NK-92 treated with Interleukin-12 subunit alpha and Interleukin-12 subunit beta, amount 100 ng/mL, for 24 hours (cell line): Measurements from ENCODE around the gene SLC22A13.
"Not testable (repeated sequence)": the region's sequence is repeated elsewhere in the genome, so short reads cannot be mapped to it uniquely, and the experiment has no call there.

Experiments
- DNase-seq: peaks from one replicate; lab custom pipeline; 2025; lab: John Stamatoyannopoulos, UW

SLC22A13 gene, protein sequence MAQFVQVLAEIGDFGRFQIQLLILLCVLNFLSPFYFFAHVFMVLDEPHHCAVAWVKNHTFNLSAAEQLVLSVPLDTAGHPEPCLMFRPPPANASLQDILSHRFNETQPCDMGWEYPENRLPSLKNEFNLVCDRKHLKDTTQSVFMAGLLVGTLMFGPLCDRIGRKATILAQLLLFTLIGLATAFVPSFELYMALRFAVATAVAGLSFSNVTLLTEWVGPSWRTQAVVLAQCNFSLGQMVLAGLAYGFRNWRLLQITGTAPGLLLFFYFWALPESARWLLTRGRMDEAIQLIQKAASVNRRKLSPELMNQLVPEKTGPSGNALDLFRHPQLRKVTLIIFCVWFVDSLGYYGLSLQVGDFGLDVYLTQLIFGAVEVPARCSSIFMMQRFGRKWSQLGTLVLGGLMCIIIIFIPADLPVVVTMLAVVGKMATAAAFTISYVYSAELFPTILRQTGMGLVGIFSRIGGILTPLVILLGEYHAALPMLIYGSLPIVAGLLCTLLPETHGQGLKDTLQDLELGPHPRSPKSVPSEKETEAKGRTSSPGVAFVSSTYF

DNA sequence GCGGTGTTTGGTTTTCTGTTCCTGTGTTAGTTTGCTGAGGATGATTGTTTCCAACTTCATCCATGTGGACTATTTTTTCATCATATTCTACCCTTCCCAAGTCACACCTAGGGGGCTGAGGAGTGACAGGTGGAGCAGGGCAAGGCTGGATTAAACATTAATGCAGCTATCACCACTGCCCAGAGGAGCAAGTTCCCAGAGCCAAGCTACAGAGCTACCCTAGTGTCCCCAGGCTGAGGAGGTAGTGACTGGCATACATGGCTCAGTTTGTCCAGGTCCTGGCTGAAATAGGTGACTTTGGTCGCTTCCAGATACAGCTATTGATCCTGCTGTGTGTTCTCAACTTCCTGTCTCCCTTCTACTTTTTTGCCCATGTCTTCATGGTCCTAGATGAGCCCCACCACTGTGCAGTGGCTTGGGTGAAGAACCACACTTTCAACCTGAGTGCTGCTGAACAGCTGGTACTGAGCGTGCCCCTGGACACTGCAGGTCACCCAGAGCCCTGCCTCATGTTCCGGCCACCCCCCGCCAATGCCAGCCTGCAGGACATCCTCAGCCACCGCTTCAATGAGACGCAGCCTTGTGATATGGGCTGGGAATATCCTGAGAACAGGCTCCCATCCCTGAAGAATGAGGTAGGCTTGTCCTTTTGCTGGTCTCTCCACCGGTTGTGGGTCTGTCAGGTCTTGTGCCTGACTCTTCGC is at the start of gene SLC22A13:
Gene SLC22A13, plus strand, starts transcription at position 209 of the 704 bp plus-strand sequence. Its CDS starts 49 bp downstream, at position 258.
- no peak for DNase-seq

DNA sequence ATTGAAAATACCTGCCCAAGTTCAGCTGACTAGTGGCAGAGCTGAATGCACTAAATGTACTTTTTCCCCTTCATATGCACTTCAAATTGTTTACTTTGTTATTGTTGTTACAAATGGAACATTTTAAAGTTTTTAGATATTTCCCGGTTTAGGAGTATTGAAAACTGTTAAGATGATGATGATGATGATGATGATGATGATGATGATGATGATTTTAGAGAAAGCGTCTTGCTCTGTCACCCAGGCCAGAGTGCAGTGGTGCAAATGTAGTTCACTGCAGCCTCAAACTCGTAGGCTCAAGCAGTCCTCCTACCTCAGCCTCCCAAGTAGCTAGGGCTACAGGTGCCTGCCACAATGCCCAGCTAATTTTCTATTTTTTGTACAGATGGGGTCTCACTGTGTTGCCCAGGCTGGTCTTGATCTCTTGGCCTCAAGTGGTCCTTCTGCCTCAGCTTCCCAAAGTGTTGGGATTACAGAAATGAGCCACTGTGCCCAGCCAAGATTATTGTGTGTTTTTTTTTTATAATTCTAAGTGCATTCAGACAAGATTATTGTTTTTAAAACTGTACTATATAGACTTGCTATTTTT is 45.9 kb upstream of the SLC22A13 start:
- DNase-seq, result no peak

DNA sequence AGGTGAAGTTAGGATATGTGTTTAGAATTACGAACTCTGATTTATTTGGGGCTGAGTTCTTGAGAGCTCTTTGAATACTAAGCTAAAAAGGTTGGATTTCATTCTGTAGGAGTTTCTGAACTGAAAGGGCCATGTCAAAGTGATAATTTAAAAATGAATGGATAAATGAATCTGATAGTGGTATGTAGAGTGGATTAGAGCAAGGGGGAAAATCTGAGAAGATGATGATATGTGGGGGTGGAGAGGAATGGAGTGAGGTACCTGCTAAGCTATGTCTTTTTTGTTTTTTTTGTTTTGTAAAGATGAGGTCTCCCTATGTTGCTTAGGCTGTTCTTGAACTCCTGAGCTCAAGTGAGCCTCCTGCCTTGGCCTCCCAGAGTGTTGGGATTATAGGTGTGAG is 44.6 kb upstream of the SLC22A13 start:
- no peak for DNase-seq

DNA sequence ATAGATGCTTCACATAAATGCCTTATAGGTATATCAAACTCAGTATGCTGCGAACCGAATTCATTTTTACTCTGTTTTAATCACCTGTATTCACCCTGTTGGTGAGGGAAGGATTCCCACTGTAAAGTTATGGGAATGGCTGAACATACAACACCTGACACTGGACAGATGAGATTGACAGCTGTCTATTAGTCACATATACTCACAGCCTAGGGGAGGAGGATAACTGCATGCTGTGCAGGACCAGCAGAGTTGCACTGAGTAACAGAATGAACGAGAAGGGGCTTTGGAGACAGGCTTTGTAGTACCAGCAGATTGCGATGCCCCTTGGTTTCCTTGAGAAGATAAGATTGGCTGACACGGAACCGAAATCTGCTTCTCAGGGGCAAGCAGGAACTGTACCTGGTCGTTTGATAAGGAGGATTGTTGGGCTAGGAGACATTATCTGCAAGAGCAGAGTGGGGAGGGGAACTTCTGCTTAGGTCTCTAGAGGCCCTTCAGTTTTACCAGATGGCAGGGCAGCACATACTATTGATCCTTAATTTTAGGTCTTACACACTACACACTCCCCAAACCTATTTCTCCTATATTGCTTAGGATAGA is 43.5 kb upstream of the SLC22A13 start:
- DNase-seq, result no peak

DNA sequence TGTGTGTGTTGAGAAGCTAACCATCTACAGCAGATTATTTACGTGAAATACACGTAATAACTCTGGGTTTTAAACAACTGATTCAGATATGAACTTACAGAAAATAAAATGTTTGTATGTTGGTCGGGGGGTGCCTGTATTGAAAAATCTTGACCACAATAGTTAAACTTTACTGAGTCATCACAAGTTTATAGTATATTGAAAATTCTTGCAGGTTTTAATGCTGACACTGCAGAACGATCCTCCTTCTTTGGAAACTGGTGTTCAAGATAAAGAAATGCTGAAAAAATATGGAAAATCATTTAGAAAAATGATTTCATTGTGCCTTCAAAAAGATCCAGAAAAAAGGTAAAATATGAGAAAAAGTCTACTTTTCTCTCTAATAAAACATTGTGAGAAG is 41.3 kb upstream of the SLC22A13 start:
- DNase-seq, result no peak

DNA sequence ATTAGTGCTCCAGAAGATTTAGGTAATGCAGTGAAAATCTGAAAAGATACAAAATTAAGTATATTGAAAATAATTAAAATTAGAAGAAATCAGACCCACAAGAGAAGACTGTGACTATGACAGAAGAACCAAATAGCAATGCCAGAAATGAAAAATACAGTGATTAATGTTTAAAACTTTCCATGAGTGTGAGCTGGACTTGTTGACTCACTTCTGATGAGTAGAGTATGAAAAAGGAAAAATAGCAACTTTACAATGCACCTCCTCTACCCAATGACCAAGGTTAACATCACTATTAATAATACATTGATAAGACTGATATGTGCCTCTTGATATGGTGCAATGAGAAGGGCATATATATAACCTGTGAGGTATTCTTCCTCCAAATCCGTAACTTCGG is 39.3 kb upstream of the SLC22A13 start:
- no peak for DNase-seq

DNA sequence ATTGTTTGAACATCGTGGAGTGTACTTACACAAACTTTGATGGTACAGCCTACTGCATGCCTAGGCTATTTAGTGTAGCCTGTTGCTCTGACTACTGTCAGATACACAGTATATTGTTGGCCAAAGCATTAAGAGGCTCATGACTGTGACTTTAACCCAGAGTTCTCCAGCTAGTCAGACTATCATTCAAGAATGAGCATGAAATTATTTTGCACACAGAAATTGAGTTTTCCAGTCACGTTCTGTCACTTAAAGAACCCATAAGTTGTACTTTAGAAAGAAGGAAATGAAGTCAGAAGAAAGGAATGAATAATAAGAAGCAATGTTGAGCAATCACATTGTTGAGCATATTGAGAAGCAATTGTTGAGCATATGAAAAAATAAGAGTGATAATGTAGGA is 37.6 kb upstream of the SLC22A13 start:
- DNase-seq, result no peak

DNA sequence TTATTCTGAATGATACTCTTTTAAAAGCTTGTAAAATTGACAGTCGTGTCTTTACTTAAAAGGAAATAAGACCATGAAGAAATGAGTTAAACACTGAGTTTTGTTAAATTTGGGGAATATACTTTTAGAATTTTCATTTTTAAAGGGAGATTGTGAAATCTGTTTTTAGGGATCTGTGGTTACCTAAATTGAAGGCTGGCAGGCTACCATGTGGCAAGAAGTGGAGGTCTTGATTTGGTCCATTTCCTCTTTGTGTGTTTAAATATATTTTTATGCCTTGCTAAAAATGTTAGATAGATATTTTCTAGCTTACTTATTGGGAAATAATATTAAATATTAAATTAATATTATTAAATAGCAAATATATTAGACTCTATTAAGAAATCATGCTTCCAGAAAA is 36.6 kb upstream of the SLC22A13 start:
- no peak for DNase-seq

DNA sequence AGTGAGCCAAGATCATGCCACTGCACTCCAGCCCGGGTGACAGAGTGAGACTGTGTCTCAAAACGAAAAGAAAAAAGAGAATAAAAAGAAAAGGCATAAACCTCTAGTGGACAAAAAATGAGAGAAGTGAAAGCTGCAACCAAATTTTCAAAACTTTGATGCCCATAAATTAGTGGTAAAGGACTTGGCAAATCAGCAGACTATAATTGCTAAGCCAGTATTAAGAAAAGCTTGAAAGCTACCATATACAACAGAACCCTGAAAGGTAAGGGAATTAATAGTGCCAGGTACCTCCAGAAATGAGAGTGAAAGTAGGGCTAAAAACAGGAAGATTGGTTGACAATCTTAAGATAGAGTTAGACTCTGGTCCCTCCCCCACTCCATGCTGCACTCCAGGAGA is 32.9 kb upstream of the SLC22A13 start:
- no peak for DNase-seq

DNA sequence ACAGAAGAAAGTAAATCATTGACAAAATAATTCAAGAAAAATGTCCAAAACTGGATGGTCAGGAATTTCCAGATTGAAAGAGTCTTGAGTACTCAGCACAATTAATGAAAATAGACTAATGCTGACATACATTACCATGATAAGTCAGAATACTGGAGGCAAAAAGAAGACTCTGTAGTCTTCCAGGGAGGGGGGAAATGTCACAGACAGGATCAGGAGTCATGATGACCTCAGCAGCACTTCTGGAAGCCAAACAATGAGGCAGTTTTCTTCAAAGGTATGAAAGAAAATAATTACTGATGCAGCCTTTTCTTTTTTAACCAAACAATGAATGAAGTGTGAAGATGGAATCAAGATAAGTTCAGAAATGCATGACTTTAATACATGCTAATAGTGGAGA is 30.1 kb upstream of the SLC22A13 start:
- DNase-seq, result no peak

DNA sequence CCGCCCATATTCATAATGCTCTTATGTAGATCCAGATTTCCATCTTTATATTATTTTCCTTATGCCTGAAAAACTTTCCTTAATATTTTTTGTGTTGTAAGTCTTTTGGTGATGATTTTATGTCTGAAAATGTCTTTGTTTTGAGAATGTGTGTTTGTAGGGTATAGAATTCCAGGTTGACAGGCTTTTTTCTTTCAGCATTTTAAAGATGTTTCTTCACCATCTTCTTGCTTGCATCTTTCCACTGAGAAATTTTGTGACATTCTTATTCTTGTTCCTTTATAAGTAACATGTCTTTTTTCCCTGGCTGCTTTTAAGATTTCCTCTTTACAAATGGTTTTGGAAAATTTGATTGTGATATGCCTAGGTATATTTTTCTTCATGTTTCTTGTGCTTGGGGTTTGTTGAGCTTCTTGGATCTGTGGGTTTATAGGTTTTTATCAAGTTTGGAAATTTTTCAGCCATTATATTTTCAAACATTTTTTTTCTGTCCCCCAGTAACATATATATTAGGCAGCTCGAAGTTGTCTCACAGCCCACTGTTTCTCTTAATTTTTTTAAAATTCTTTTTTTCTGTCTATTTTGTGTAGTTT is 27.1 kb upstream of the SLC22A13 start:
- DNase-seq, result no peak

DNA sequence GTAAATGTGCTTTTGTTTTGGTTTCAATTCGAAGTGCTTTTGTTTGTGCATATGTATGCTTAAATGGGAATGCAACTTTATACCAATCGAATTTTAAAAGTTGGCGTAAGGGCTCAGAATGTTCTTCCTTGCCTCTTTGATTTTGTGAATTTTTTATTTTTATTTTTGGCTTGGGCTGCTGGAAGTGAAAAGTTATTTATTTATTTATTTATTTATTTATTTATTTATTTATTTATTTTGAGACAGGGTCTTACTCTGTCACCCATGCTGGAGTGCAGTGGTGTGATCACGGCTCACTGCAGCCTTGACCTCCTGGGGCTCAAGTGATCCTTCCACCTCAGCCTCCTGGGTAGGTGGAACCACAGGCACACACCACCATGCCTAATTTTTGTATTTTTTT is 22.8 kb upstream of the SLC22A13 start:
- not testable (repeated sequence) for DNase-seq

DNA sequence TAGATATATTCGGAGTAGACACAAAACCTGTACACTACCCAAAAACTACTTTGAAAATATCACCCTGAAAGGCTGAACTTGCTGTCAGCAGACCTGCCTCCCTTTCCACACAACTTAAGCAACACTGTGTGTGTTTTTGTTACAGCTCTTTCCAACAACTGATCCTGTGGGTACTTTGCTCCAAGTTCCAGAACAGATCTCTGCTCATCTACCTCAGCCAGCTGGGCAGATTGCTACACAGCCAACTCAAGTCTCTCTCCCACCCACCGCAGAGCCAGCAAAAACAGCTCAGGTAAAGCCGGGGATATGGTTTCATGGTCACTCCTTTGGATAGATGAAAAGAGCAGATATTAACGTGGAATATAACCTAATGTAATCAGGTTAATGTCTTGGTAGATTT is 19.7 kb upstream of the SLC22A13 start:
- DNase-seq, result no peak

DNA sequence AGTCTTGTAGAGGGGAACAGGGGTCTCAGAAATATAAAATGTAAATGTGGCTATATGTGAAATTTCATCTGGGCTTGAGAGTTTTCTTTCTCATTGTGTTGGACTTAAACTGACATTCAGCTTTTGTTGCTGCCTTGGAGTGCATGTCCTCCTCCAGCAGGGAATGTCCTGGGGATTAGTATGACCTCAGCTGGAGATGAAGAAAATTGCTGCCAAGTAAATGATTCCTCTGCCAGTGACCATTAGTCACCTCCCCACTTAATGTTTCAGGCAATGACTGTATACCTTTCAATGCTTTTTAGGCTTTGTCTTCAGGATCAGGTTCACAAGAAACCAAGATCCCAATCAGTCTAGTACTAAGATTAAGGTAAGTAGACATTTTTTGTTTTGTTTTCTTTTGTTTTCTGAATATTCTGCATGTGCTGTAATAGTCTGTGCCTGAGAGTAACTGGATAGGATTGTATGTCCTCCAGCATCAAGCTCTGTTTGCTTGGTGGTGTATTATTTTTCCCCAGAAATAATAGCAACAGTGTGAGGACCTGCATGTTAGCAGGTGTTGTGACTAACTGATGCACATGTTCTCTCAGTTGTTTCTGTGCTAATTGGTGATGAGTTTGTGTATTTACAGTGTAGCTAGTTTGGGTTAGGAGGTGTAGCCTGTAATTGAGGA is 18.1 kb upstream of the SLC22A13 start:
- no peak for DNase-seq

DNA sequence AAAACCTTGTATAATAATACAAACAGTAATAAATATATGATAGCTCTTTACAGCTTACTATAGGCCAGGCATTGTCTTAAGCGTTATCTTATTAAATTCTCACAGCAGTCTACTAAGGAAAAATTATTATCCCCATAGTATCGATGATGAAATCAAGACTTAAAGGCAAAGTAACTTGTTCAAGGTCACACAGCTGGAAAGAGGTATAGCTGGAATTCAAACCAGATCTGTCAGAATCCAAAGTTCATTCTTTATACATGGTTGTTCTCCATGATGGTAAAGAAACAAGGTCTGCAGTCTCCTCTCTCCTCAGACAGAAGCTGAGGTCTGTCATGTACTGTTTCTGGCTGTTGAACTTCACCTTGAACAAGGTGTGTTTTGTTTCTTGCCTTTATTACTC is 15.4 kb upstream of the SLC22A13 start:
- no peak for DNase-seq

DNA sequence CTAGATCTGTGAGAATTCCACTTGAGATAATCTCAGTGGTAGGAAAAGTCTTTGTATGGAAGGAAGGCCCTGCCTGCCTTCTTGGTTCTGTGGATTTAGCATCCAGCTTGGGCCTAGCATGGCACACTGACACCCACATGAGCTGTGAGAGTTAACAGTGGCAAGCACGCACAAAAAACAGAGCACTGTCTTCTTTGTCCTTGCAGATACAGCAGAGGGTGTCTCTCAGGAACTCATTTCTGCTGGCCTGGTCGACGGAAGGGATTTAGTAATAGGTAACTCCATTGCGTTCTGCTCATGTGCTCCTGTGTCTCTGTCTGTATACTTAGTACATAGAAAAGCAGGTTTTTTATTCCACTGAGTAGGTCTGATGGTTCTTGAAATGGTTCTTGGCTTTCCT is 14.4 kb upstream of the SLC22A13 start:
- no peak for DNase-seq

DNA sequence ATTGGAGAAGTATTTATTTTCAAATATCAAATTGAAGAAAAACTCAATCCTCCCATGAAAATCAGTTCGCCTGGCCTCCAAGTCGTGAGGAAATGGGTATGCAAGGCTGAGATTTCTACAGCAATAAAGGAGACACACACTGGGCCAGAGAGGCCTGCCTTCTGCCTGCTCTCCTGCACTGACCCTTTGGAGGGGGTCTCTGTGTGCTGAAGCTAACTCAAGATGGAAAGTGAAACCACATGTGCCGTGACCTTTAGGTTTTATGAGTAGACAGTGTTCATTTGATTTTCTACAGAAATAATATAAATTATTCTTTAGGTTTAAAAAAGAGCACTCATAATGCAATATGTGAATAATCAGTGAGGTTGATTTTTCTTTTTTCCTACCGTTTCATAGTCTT is 11.9 kb upstream of the SLC22A13 start:
- no peak for DNase-seq

DNA sequence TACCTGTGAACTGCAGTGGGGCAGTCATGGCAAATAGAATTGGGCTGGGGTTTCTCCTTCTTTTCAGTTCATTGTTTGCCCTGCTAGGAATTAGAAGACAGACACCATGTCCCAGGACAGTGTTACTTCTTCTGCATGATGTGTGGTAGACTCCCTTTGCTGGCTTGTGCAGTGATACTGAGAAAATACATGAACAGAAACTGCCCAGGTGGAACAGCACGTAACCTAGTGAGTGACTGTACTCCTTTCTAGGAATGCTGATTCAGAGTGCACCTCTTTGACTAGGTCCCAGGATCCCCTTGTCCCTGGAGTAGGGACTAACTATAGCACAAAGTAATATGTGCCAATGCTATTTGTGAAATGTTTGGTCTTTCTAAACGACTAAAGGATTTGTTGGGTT is 10.7 kb upstream of the SLC22A13 start:
- DNase-seq, result no peak

DNA sequence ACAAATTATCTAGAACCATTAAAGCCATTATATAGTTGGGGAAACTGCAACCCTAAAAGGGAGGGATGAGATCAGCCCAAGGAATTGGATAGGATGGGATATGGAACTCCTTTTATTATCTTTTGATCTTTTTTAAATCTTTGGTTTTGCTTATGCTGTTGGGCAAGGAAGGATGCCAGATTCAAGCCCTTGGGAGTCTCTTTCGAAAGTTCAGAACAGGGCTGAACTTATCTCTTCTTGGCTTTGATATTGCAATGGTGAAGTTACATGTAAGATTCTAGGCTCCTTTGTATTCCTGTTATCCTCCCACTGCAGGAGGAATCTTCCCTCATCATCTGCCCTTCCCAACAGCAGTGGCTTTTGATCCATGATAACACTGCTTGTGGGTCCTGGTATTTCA is 10.0 kb upstream of the SLC22A13 start:
- no peak for DNase-seq

DNA sequence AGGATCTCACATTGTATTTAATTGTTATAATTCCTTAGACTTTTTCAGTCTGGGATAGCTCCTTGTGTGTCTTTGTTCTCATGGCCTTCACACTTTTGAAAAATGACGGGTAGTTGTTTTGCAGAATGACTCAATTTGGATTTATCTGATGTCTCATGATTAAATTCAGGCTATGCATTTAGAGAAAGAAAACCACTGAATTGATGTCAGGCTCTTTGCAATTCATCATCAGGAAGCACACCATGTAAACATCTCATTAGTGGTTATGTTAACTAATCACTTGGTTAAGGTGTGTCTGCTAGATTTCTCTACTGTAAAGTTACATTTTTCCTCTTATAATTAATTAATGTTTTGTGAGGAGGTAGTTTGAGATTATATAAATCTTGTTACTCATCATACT is 8.0 kb upstream of the SLC22A13 start:
- DNase-seq, result no peak

DNA sequence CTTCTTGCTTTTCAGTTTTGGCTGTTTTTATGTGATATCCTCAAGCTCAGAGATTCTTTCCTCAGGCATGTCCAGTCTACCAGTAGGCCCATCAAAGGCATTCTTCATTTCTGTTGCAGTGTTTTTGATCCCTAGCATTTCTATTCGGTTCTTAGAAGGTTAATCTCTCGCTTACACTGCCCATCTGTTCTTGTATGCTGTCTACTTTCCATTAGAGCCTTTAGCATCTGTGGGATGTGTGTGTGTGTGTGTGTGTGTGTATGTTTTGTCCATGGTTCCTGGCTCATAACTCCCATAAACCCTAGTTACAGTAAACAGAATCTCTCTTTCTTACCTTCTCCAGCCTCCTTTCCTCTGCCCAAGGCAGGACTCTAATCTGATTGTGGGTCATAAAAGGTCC is 5.1 kb upstream of the SLC22A13 start:
- DNase-seq, result no peak

DNA sequence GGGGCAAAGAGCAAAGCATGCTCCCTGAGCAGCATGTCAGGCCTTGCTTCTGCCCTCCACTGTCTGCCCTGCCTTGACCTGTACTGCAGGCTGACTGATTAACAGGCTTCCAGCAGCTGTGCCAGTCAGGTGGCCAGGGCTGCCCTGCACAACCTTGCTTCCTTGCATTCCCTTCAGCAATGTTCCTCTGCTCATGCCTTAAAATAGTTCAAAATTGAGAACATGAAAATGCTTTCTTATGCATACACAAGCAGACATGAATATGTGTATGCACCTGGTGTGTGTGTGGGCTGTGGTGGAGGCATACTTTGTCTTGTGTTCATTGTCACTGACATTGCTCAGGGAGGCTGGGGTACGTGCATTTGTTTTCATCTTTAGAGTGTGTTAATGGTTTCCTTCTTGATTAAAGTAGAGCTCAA is 1.2 kb upstream of the SLC22A13 start:
- no peak for DNase-seq
